Measurements from ENCODE around the gene CAP2.

DNA sequence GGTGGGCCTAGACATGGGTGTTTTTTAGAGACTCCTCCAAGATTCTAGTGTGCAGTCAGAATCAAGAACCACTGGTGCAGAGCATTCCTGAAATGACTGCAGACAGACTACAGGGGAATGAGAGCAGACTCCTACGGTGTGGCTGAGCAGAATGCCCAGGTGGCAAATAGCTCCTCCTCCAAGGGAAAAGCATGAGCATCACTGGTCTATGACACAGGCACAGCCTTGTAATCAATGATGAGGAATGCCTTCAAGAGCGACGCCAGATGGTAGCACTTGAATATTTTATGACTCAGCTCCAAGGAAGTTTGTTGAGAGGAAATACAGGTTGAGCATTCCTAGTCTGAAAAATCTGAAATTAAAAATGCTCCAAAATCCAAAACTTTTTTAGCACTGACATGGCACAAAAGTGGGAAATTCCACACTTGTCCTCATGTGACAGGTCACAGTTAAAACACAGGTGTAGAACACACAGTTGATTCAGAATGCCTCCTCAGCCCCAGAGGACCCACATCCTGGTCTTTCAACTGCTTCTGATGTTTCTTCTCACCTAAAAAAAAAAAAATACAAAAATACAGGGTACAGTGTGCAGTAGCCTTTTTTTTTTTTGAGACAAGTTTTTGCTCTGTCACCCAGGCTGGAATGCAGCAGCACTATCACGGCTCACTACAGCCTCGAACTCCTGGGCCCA, 196.2 kb downstream of the CAP2 start:
- TF ChIP-seq YY1 (IDR thresholded peaks at IDR 0.05; ENCODE audit: insufficient read depth, insufficient read length) (no peak), ZNF274 (IDR thresholded peaks at IDR 0.05; ENCODE audit: low read depth, low read length) (no peak)
